Thyroid gland (tissue), 4 donors: Measurements from ENCODE around the gene HUS1.
"Not testable (repeated sequence)": the region's sequence is repeated elsewhere in the genome, so short reads cannot be mapped to it uniquely, and the experiment has no call there.

Experiments used
- CTCF ChIP-seq, 6 experiments: fragments of 200-600 bp in 3 of 6; fragments of 450-650 bp in 3 of 6; sonication (generic) in 3 of 6; IDR thresholded peaks; one replicate each; pipeline ENCODE4 v1.5.1; 2016 to 2019; ENCODE audit warnings: antibody characterized with exemption in 6 of 6, mild to moderate bottlenecking in 2 of 6, inconsistent platforms in 1 of 6, moderate library complexity in 1 of 6
- POLR2A ChIP-seq, 2 donors: fragments of 450-650 bp; IDR thresholded peaks; one replicate each; pipeline ENCODE4 v1.6.1; 2017; ENCODE audit warnings: antibody characterized with exemption in 2 of 2, mild to moderate bottlenecking in 2 of 2, moderate library complexity in 1 of 2

- not testable (repeated sequence) for TF ChIP-seq CTCF, POLR2A (IDR thresholded peaks at IDR 0.05)
Observed at GRCh38 chr7:48000164-48000563, 20.7 kb upstream of the HUS1 start.
